ENCODE measurements around the gene FBN3. TPM values are rescaled to one million over a fixed set of nuclear protein-coding genes. Genes with fewer than 3 reads are reported as not detected.

FBN3 gene
- polyA plus RNA-seq, 1 donor (not counting 4 experiments of a cell fraction or from before 2014, with no cell fraction given), result not detected

- no peaks in the 10 kb centered on the region for H3K36me3 ChIP-seq (ENCODE audit: control insufficient read depth in 2 of 2, extremely low read depth in 1 of 2, insufficient read depth in 2 of 2, low read length in 2 of 2)
- dilution Hi-C loops (cut with MboI; ENCODE audit: extremely low pct_ligation_motif_present, low sequenced_read_pairs), result no loop called here
- FAIRE-seq (no peak), DNase-seq (ENCODE audit: low read depth, low spot score) (no peak)
- H3K4me3 ChIP-seq (ENCODE audit: control insufficient read depth in 2 of 3, extremely low read depth in 1 of 3, insufficient read depth in 2 of 3, low read depth in 1 of 3, low read length in 3 of 3), result no peak overlapping the region
- H3K9ac ChIP-seq (ENCODE audit: control insufficient read depth, extremely low read depth, insufficient read depth, low read length), result no peak overlapping the region
- no peaks in the 10 kb centered on the region for H3K79me2 ChIP-seq (ENCODE audit: control insufficient read depth, insufficient read depth, low read length)
- H3K9me1 ChIP-seq (ENCODE audit: control insufficient read depth, extremely low read depth, insufficient read depth, low read length), result no peaks in the 10 kb centered on the region
- H3K27me3 ChIP-seq (ENCODE audit: control insufficient read depth, extremely low read depth, insufficient read depth, low read length), result peaks cover 48% of the 10 kb centered on the region
- no peak overlapping the region for H3K27ac ChIP-seq (ENCODE audit: control insufficient read depth, insufficient read depth, low read length)
- H3K9me3 ChIP-seq (ENCODE audit: control insufficient read depth, low read depth, low read length), result no peaks in the 10 kb centered on the region
- H2AFZ ChIP-seq (ENCODE audit: control insufficient read depth, low read length), result no peak overlapping the region
- H3K4me1 ChIP-seq (ENCODE audit: control insufficient read depth, extremely low read depth, insufficient read depth, low read length), result peaks cover 10% of the 10 kb centered on the region
- TF ChIP-seq EZH2 (IDR thresholded peaks at IDR 0.05; ENCODE audit: low read length) (no peak), CTCF (optimal IDR thresholded peaks at IDR 0.05 in 1 of 3, IDR thresholded peaks at IDR 0.05 in 1 of 3, conservative IDR thresholded peaks at IDR 0.05 in 1 of 3; ENCODE audit: extremely low read depth in 1 of 3, insufficient read depth in 2 of 3, low read length in 3 of 3) (no peak)
- H4K20me1 ChIP-seq (ENCODE audit: control insufficient read depth, extremely low read depth, insufficient read depth, low read length), result no peaks in the 10 kb centered on the region
- no peak overlapping the region for H3K4me2 ChIP-seq (ENCODE audit: control insufficient read depth, extremely low read depth, insufficient read depth, low read depth, low read length)
These were observed 2.3 kb upstream of the FBN3 start for GRCh38 chr19:8151767-8152035.

GRCh38 chr19:8150998-8151766 lies 1.8 kb upstream of the FBN3 start:
- no peaks in the 10 kb centered on the region for H3K79me2 ChIP-seq (ENCODE audit: control insufficient read depth, insufficient read depth, low read length)
- no peak overlapping the region for H3K4me3 ChIP-seq (ENCODE audit: control insufficient read depth in 2 of 3, extremely low read depth in 1 of 3, insufficient read depth in 2 of 3, low read depth in 1 of 3, low read length in 3 of 3)
- H3K9me1 ChIP-seq (ENCODE audit: control insufficient read depth, extremely low read depth, insufficient read depth, low read length), result no peaks in the 10 kb centered on the region
- dilution Hi-C loops (cut with MboI; ENCODE audit: extremely low pct_ligation_motif_present, low sequenced_read_pairs), result no loop called here
- no peak overlapping the region for H3K27ac ChIP-seq (ENCODE audit: control insufficient read depth, insufficient read depth, low read length)
- no peak for DNase-seq (ENCODE audit: low read depth, low spot score)
- H3K4me1 ChIP-seq (ENCODE audit: control insufficient read depth, extremely low read depth, insufficient read depth, low read length), result peaks cover 10% of the 10 kb centered on the region
- H2AFZ ChIP-seq (ENCODE audit: control insufficient read depth, low read length), result no peak overlapping the region
- peaks cover 51% of the 10 kb centered on the region for H3K27me3 ChIP-seq (ENCODE audit: control insufficient read depth, extremely low read depth, insufficient read depth, low read length)
- no peak overlapping the region for H3K4me2 ChIP-seq (ENCODE audit: control insufficient read depth, extremely low read depth, insufficient read depth, low read depth, low read length)
- H4K20me1 ChIP-seq (ENCODE audit: control insufficient read depth, extremely low read depth, insufficient read depth, low read length), result no peaks in the 10 kb centered on the region
- H3K36me3 ChIP-seq (ENCODE audit: control insufficient read depth in 2 of 2, extremely low read depth in 1 of 2, insufficient read depth in 2 of 2, low read length in 2 of 2), result no peaks in the 10 kb centered on the region
- no peak for FAIRE-seq
- H3K9ac ChIP-seq (ENCODE audit: control insufficient read depth, extremely low read depth, insufficient read depth, low read length), result no peak overlapping the region
- no peaks in the 10 kb centered on the region for H3K9me3 ChIP-seq (ENCODE audit: control insufficient read depth, low read depth, low read length)
- TF ChIP-seq CTCF (optimal IDR thresholded peaks at IDR 0.05 in 1 of 3, IDR thresholded peaks at IDR 0.05 in 1 of 3, conservative IDR thresholded peaks at IDR 0.05 in 1 of 3; ENCODE audit: extremely low read depth in 1 of 3, insufficient read depth in 2 of 3, low read length in 3 of 3) (no peak), EZH2 (IDR thresholded peaks at IDR 0.05; ENCODE audit: low read length) (no peak)

Data from keratinocyte (primary cell).